HG03432 (cell line): ENCODE data around the gene BRCA2.

Source experiments
- ATAC-seq: cut with Tn5 transposase; IDR thresholded peaks from one replicate; pipeline ENCODE4 v1.9.1; 2021; ENCODE audit warnings: mild to moderate bottlenecking, moderate library complexity; ENCODE audit not compliant: unreplicated experiment

Gene BRCA2

DNA sequence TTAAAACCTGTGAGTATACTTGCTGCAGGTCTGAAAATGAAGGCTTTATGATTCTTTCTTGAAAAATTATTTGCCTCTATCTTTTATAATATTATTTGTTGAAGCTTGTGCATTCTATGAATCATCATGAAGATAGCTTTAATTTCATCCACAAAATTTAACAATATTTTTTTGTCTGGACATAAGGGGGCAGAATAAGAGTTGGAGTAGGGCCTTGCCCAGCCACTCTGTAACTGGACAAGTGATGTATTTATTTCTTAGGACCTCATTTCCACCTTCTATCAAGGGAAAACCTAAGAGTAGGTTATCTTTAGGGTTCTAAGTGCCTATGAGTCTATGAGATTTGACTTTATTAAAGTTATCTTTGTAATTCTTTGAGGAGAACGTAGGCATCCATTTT is 62.7 kb downstream of the BRCA2 start:
- no peak for ATAC-seq

DNA sequence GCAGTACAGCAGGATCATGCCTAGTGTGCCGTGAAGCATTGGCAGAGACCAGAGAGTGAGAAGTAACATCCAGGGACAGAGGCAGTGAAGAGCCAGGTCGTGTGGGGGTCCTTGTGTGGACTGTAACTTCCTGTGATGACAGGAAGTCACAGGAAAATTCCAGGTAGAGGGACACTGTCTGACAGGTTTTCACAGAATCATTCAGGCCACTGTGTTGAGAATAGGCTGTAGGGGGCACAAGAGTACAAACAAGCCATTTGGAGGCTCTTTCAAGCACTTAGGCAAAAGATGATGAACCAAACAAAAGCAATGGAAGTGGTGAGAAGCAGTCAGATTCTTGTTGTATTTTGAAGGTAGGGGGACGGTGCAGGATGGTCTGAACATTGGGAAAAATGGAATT is 66.2 kb downstream of the BRCA2 start:
- ATAC-seq: no peak

DNA sequence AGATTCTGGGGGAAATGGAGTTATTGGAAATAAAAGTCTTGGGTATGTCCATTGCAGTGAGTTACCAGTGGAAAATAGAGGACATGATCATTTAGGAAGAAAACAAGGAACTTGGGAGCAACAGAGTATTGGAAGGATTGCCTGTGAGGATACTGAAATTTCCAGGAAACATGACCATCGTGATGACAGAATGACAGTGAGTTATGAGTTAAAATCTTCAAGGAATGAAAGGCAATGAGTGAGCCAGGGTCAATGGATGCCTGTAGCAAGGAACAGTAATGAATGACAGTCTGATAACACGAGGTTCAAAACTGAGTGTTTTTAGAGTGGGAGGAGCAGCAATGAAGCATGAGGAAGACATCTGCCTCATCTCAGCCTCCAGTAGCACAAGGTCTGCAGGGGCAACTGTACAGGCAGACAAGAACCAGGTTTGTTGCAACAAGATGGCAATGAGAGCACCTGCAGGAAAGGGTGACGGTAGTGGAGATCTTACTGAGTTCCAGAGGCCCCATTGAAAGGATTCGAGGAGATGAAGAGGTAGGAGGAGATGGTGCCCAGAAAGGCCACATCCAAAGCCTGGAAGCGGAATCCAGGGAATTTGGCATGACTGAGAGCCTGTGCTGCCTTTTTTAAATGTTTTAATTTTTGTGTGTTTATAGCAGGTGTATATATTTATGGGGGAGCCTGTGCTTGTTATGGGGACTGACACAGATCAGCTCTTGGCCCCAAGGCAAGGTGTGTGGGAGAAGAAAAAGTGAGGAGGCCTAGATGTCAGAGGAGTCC is 68.7 kb downstream of the BRCA2 start:
- no peak for ATAC-seq

DNA sequence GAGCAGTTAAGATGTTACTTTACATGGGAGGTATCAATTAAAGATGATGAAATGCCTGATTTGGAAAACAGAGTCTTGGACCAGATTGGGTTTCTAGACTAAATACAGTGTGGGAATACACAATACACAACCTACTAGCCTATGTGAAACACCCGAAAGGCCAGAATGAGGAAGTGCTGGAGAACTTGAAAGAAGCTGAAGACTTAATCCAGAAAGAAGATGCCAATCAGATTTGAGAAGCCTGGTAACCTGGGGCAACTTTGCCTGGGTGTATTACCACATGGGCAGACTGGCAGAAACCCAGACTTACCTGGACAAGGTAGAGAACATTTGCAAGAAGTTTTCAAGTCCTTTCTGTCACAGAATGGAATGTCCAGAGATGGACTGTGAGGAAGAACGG is 69.4 kb downstream of the BRCA2 start:
- no peak for ATAC-seq

DNA sequence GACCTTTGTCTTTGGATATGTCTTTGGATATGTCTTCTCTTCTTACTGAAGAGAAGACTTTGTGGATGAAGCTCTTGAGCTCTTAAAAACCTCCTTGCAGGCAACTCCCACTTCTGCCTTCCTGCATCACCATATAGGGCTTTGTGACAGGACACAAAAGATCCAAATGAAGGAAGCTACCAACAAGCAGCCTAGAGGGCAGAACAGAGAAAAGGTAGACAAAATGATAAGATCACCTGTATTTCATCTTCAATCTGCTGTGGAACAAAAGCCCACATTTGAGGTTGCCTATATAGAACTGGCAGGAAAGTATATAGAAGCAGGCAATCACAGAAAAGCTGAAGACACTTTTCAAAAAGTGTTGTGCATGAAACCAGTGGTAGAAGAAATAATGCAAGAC is 70.1 kb downstream of the BRCA2 start:
- ATAC-seq: no peak

DNA sequence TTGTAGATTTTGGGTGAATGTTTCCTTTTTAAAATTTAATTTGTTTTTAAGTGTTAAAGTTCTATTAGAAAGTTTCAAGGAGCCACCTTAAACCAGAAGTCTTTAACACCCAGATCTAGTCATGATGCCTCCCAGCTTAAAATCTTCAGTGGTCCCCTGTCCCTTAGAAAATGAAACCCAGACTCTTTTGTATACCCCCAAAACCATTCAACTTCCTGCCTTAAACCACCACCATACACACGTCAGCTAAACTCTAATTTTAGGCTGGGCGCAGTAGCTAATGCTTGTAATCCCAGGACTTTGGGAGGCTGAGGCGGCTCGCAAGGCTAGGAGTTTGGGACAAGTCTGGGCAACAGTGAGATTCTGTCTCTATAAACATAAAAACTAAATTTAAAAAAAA is 74.7 kb downstream of the BRCA2 start:
- ATAC-seq: no peak

DNA sequence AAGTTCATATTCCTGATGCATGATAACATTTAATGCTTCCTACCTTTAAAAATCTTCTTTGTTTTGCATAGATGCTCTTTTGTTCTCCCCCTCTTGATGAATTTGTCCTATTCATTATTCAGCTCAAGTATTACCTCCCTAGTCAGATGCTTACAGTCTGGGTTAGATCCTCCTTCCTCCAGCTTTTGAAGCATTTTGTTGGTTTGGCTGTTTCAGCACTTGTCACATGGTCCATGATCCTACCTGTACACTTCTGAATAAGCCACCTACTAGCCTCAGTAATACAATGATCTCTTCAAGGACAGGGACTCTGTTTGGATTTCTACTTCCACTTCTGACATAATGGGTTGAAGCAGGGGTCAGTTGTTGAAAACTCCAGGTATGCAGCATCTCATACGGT is 75.2 kb downstream of the BRCA2 start:
- ATAC-seq: no peak

DNA sequence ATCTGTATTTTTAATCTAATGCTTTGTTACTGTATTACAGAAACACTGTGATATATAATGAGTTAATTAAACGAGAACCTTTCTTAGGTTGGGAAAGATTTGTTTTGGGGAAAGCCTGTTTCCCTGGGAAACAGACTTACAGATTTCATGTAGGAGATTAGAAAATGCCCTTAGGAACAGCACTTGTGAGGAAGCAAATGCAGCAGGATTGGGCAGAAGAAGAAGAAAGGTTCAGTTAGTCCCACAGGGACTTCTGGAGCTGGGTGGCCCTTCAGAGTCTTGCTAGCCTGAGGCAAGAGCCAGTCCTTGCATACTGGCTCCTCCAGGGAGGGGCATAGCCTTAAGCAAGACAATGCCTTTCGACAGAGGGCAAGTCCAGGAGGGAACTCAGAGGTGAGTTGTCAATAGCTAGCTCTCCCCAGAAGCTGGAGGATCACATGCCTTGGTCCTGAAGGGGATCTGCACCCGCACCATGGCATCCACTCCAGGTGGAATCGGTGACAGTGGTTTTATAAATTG is 75.9 kb downstream of the BRCA2 start:
- ATAC-seq: no peak

DNA sequence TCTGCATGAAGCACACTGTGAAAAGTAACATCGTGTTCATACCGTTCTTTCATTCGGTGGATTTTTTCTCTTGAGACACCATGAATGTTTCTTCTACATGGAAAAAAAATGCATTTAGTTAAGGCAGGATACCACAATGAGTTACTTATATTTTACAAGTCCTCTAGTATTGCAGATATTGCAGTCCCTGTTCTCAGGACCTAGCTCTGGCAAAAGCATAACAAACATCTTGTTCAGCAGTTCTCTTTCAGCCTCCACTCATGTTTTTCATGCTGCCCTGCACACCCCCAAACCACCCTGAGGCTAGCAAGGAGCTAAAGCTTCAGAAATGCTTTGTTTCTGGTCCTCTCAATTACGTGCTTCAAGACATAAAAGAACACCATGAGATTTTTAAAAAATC is 87.8 kb downstream of the BRCA2 start:
- no peak for ATAC-seq

DNA sequence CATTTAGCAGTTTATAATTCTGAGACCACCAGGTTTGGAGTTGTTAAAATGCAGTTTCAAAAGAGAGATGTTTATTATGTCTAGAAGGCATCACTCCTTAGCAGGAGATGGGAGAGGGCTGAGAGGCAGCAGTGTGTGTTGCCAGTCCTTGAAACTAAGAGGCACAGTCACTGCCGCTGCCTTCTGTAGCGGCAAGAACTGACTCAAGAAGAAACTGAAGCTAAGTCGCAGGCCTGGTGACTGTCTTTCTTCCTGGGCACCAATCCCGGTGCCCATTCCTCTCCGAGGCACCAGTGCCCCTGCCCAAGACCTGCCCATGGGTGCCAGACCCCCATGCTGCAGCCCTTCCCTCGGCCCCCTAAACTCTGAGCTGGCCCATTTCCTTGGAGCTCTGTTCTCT is 92.5 kb downstream of the BRCA2 start:
- no peak for ATAC-seq

DNA sequence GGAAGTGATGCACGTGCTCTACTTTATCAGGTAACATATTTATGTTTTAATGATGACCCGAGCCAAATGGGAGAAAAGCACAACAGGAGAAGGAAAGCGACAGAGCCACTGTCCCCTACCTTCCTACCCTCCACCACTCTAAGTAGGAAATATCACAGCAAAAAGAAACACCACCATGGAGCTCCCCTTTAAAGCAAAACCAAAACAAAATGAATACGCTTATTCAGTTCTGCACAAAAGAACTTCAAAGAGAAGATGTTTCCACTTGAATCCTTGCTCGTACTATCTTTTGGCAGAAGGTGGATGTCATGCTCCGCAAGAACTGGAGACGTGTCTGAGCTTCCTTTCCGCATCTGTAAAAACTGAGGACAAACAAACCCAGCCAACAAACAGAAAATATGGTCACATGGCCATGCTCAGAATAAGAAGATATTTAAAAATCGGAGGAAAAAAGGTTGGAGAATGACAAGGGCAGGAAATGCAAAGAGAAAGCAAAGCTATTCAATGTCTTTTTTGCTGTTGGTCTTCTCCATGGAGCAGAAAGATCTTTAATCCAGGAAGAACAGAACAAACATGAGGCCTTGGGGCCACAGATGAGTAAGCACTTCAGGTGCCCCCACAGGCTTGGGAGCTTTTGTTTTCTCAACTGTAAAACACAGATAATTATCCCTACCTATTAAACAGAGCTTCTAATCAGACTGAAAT is 93.1 kb downstream of the BRCA2 start:
- ATAC-seq: no peak

DNA sequence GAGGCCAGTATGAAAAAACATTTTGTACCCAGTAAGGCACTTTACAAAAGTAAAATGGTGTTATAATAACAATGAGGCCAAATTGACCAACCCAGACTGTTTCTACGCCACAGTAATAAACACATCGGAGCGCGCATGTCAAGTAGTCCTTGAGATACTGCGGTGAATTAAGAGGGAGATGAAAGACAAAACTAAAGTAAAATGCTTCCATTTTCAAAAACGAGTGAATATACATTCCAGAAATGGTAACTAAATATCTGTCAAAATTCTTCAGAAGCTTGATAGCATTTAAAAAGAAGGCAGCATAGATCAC is 93.6 kb downstream of the BRCA2 start:
- ATAC-seq: no peak

DNA sequence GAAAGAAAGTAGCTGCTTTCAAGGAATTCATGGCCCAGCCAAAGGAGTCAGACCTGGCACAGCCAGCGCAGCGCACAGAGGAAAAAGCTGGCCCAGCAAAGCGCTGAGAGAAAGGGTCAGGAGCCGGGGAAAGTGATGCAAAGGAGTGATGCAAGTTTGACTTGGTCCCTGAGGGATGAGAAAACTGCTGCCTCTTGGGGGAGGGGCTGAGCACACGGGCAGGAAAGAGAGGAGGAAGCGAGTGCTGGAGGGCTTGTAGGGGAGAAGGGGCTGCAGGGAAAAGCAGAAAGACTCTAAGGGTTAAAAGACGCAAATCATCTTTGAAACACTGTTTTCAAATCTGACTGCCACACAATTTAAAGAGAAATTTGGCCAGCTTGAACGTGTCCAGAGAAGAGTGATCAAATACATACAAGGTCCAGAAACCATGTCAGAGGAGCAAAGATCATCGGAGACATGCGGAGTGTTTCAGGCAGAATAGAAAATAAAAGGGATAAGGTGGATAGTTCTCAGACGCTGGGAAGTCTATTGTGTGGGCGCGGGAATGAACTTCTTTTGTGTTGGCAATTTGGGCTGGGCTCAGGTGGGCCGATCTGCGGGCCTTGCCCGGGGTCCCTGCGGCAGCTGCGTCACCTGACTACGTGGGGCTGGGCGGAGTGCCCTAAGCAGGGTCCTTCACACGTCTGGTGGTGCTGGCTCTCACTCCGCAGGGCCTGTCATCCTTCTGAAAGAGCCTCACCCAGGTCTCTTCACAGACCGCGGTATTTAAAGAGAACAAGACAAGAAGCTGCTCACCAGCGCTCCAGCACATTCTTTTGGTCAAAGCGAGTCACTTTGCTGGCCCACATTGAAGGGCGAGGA is 94.5 kb downstream of the BRCA2 start:
- no peak for ATAC-seq

DNA sequence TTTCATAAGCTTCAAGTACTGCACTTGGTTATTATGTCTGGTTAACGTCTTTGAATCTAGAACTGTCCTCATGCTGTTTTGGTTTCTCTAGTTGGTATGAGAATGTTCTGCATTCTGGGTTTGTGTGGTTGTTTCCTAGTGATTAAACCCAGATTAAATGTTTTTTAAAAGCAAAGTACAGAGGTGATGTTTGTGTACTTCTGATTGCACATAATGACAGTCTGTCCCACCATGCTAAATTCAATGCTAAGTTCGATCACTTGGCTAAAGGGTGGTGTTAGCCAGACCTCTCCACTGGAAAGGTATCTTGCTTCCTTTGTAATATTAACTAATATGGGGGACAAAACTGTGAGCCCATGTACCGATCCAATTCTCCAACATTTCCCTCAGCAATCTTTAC is 98.0 kb downstream of the BRCA2 start:
- no peak for ATAC-seq

DNA sequence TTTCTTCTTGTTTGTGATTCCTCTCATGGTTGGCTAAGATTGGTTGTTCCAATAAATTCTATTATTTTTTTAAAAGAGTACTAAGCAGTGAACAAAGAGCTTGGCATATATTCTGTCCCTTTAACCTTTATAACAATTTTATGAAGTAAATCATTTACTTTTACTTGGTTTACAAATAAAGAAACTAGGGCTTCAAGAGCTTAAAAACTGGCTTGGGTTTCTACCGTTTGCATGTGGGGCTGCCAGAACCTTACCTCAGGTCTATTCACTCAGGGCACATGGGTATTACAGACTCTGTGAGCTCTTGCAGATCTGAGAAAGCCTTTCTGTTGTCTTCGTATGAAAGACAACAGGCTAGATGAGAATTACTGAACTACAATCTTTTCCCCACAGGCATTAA is 99.3 kb downstream of the BRCA2 start:
- ATAC-seq: no peak

DNA sequence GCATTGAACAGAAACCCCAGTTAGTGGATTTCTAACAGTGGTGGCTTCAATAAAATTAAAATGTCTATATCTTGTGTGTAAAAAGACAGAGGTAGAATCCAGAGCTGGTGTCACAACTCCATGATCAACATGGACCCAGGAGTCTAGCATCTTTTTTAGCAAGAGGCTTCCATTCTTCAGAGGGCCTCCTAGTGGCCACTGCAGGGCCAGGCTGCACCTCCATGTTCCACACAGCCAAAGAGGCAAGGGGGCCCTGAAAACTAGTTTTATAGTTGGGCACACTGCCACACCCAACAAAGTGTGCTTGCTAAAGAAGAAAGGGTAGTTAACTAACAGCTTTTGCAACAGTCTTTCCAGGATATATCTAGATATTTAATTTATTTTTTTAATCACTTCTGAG is 99.7 kb downstream of the BRCA2 start:
- ATAC-seq: no peak

DNA sequence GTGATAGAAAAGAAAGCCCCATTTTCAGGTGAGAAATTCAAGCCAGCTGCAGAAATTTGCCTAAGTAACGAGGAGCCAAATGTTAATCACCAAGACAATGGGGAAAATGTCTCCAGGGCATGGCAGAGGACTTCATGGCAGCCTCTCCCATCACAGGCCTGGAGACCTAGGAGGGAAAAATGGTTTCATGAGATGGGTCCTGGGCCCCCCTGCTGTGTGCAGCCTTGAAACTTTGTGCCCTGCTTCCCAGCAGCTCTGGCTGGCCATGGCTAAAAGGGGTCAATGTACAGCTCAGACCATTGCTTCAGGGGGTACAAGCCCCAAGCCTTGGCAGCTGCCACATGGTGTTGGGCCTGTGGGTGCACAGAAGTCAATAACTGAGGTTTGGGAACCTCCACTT is 102.7 kb downstream of the BRCA2 start:
- ATAC-seq: no peak

DNA sequence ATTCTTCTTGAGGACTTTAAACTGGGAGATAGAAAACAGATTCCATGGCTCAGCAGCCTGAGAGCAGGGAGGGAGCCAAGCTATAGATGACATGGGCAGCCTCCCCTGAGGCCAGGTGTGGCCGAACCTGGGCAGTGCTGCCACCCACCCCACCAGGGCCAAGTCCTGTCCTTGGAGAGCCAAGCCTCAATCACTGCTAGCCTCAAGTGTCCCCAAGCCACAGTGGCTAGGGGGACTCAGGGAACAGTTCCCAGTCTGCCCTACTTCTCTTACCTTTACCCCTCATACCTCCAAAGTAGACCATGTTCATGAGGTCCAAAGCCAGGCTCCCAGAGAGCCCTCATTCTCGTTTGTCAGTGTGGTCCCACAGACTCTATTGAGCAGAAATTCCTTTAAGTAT is 104.6 kb downstream of the BRCA2 start:
- ATAC-seq: no peak

DNA sequence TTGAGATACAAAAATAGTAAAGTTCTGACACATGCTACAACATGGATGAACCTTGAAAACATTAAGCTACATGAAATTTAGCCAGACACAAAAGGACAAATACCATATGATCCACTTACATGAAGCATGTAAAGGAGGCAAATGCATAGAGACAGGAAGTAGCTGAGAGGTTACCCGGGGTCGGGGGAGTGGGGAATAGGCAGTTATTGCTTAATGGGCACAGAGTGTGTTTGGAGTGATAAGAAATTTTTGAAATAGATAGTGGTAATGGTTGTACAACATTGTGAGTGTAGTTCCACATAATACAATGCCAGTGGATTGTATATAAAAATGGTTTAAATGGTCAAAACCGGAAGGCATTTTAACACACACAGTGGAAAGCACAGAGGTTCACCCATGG is 108.3 kb downstream of the BRCA2 start:
- ATAC-seq: no peak

DNA sequence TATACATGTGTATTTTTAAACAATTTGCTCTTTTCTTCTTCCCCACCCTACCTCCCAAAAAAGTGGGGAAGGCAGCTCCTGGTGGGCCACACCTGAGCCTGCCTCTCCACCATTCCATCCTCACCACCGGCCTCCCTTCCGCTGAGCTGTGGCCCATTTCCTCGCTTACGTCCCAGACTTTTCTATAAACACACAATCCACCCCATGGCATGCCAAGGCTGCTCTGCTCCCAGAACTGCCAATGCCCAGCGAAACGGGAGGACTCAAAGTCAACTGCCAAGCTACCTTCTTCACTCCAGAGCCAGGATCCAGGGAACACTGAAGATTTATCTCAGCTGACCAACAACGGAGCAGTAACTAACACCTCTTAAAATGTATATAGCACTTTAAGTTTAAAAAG is 109.8 kb downstream of the BRCA2 start:
- ATAC-seq: no peak

DNA sequence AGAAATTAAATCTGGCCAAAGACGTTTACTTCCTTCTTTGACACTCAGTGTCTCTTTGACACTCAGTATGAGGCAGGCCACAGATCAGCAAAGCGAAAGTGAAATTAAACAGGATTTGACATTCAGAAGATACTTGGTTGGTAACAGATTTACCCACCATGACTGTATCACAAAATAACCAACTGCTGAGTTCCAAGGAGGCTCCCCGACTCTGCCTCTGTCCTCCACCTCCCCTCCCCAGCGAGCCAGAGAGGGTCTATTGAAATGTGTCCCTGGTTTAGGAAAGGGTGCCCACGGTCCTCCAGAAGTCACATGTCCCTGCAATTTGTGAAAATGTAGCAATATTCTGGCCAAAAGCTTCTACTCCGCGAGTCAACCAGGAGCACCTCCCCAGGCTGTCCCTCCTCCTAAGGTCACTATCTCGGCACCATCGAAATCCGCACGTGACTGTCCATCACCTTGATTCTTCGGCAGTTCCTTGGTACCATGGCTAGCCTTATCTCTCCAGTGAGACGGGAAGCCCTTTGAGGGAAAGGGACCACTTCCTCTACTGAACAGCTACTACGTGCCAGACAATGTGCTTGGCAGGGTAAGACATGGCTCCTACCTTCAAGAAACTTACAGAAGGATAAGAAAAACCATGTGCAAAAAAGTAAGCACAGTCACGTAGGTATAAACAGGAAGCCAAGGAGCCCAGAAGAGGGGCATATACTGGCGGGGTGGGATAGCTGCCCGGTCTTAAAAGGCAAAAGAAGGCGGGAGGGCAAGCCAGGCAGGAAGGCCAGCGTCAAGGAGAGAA is 111.1 kb downstream of the BRCA2 start:
- peak; percentile 33 for ATAC-seq
